ENCODE data around the gene KLK4. TPM values are rescaled to one million over a fixed set of nuclear protein-coding genes. Genes with fewer than 3 reads are reported as not detected.

The KLK4 gene
- total and polyA plus RNA-seq, 2 of the 13 experiments (the other 11 are each of a cell fraction or from before 2014, with no cell fraction given) = not detected

DNA sequence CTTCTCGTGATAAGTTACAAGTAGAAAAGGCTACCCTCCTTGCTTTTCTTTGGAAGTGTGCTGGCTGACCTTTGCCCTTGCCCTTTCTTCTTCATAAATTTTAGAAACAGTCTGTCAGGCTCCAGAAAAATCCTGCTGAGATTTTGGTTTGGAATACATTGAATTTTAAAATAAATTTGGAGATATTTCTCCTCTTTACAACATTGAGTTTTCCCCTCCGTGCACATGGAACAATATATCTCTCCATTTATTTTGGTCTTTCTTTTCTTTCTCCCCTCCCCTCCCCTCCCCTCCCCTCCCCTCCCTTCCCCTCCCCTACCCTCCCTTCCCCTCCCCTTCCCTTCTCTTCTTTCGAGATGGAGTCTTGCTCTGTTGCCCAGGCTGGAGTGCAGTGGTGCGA, 8.6 kb downstream of the KLK4 start:
- TF ChIP-seq HNRNPK (IDR thresholded peaks at IDR 0.05; ENCODE audit: low read depth, low read length, poor library complexity, severe bottlenecking) = peak; percentile 92
- TF ChIP-seq GABPA (IDR thresholded peaks at IDR 0.05; ENCODE audit: low read depth, low read length) = no peak
- no peak for TF ChIP-seq GABPA (CRISPR knock-in tag; IDR thresholded peaks at IDR 0.05; ENCODE audit: low read depth)
- TF ChIP-seq PCBP1 (IDR thresholded peaks at IDR 0.05; ENCODE audit: borderline replicate concordance, low read depth, low read length) = peak; percentile 80; the same call in 1 of the 2 replicates
- Histone ChIP-seq H2AFZ (ENCODE audit: low read length) (no peak overlapping the region), H3K4me2 (ENCODE audit: low read depth, low read length) (no peak overlapping the region), H3K4me3 (replicated peaks in 1 of 3; ENCODE audit: insufficient read depth in 1 of 3, low read depth in 2 of 3, low read length in 3 of 3) (no peak overlapping the region), H3K79me2 (ENCODE audit: insufficient read depth, low read length) (no peaks in the 10 kb centered on the region), H4K20me1 (ENCODE audit: insufficient read depth, low read length) (no peaks in the 10 kb centered on the region), H3K27ac (ENCODE audit: extremely low read length, insufficient read depth, low read length) (no peak overlapping the region), H3K9me3 (ENCODE audit: low read length) (no peaks in the 10 kb centered on the region), H3K36me3 (replicated peaks in 1 of 2; ENCODE audit: control insufficient read depth in 1 of 2, insufficient read depth in 2 of 2, low read length in 2 of 2) (no peaks in the 10 kb centered on the region), H3K4me1 (ENCODE audit: insufficient read depth, low read length) (no peaks in the 10 kb centered on the region), H3K9ac (ENCODE audit: insufficient read depth, low read depth, low read length) (no peak overlapping the region), H3K27me3 (ENCODE audit: control insufficient read depth in 1 of 2, insufficient read depth in 2 of 2, low read length in 2 of 2) (no peaks in the 10 kb centered on the region; a peak in 2 of 5 replicates)
- ChIA-PET CTCF (ENCODE audit: low intra/inter-chr PET ratio, low total read pairs) (no interaction called here), POLR2A (no interaction called here)
- DNase-seq (ENCODE audit: low spot score) (no peak), ATAC-seq (no peak), FAIRE-seq (no peak)
- BruUV-seq (replicated peaks) = no TSS peak
- intact Hi-C loops (cut with micrococcal nuclease; ENCODE audit: unreplicated experiment) = no loop called here
- 31% methylated on average over 4 of the region's 4 CpGs for WGBS (ENCODE audit: low lambda C conversion rate)
- in situ Hi-C loops (cut with HindIII; ENCODE audit: extremely low pct_ligation_motif_present, low pct_unique_long_range_greater_than_20kb) = no loop called here

DNA sequence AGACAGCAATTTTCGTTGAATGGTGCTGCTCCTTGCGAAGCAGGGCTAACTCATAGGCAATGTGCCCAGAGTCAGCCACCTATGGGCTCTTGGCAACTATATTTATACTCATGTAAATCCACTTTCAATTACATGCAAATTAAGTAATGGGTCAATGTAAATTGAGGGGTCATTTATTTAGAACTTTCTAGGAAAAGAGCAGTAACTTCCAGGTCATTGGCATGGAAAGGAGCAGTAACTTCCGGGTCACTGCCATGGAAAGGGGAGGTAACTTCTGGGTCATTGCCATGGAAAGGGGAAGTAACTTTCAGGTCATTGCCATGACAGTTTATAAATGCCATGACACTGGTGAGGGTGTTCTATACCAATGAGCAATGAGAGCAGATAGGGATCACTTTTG, 11.6 kb downstream of the KLK4 start:
- H3K27me3 ChIP-seq (ENCODE audit: control insufficient read depth in 1 of 2, insufficient read depth in 2 of 2, low read length in 2 of 2) = no peaks in the 10 kb centered on the region; a peak in 1 of 5 replicates
- DNase-seq (ENCODE audit: low spot score) = no peak
- CTCF ChIA-PET (ENCODE audit: low intra/inter-chr PET ratio, low total read pairs) = no interaction called here
- no peak overlapping the region for H3K27ac ChIP-seq (ENCODE audit: extremely low read length, insufficient read depth, low read length)
- in situ Hi-C loops (cut with HindIII; ENCODE audit: extremely low pct_ligation_motif_present, low pct_unique_long_range_greater_than_20kb) = no loop called here
- BruUV-seq (replicated peaks) = no TSS peak
- H4K20me1 ChIP-seq (ENCODE audit: insufficient read depth, low read length) = no peaks in the 10 kb centered on the region
- H3K9me3 ChIP-seq (ENCODE audit: low read length) = no peaks in the 10 kb centered on the region
- no peak overlapping the region for H3K4me3 ChIP-seq (replicated peaks in 1 of 3; ENCODE audit: insufficient read depth in 1 of 3, low read depth in 2 of 3, low read length in 3 of 3)
- ATAC-seq = no peak
- no peak for FAIRE-seq
- H3K4me1 ChIP-seq (ENCODE audit: insufficient read depth, low read length) = no peaks in the 10 kb centered on the region
- intact Hi-C loops (cut with micrococcal nuclease; ENCODE audit: unreplicated experiment) = no loop called here
- no peaks in the 10 kb centered on the region for H3K36me3 ChIP-seq (replicated peaks in 1 of 2; ENCODE audit: control insufficient read depth in 1 of 2, insufficient read depth in 2 of 2, low read length in 2 of 2)
- TF ChIP-seq GABPA (IDR thresholded peaks at IDR 0.05; ENCODE audit: low read depth, low read length) (0 out of 2 replicates have a peak, but pooled peaks have one; percentile 14), GABPA (CRISPR knock-in tag; IDR thresholded peaks at IDR 0.05; ENCODE audit: low read depth) (peak; percentile 58), NR2C2 (CRISPR knock-in tag; IDR thresholded peaks at IDR 0.05; ENCODE audit: borderline replicate concordance) (peak; percentile 76), GABPB1 (CRISPR knock-in tag; IDR thresholded peaks at IDR 0.05) (peak; percentile 18; the same call in 1 of the 2 replicates), JDP2 (CRISPR knock-in tag; IDR thresholded peaks at IDR 0.05; ENCODE audit: borderline replicate concordance) (no peak)
- no peak overlapping the region for H3K9ac ChIP-seq (ENCODE audit: insufficient read depth, low read depth, low read length)
- POLR2A ChIA-PET = no interaction called here
- 10% methylated on average over 3 of the region's 3 CpGs for WGBS (ENCODE audit: low lambda C conversion rate)
- H2AFZ ChIP-seq (ENCODE audit: low read length) = no peak overlapping the region
- H3K4me2 ChIP-seq (ENCODE audit: low read depth, low read length) = no peak overlapping the region
- H3K79me2 ChIP-seq (ENCODE audit: insufficient read depth, low read length) = no peaks in the 10 kb centered on the region
